Central memory CD8-positive, alpha-beta T cell (primary cell): ENCODE measurements around the gene NSL1.
A peak's percentile ranks its signal among the peaks of the same experiment; 100 is the strongest.
"Not testable (repeated sequence)": the region's sequence is repeated elsewhere in the genome, so short reads cannot be mapped to it uniquely, and the experiment has no call there.

Experiments used
- ATAC-seq: fragments of 150-1000 bp; cut with Tn5 transposase; replicated peaks from 2 replicates; pipeline ENCODE4 v1.10.0; 2022; ENCODE audit warnings: mild to moderate bottlenecking, moderate FRiP score, moderate number of reproducible peaks; ENCODE audit not compliant: poor library complexity, severe bottlenecking; ENCODE audit errors: extremely low read depth
- DNase-seq, 2 donors: peaks; one replicate each; pipeline ENCODE4 v3.0.0; 2021; ENCODE audit warnings: low spot score in 2 of 2
- H3K27ac Mint-ChIP-seq: one replicate; pipeline ENCODE4 v1.8.0; 2022; ENCODE audit warnings: low read depth, mild to moderate bottlenecking, moderate library complexity, mixed read lengths
- H3K27me3 Mint-ChIP-seq: one replicate; pipeline ENCODE4 v1.8.0; 2022; ENCODE audit warnings: mixed read lengths
- H3K36me3 Mint-ChIP-seq: one replicate; pipeline ENCODE4 v1.8.0; 2022; ENCODE audit warnings: mild to moderate bottlenecking, moderate library complexity, mixed read lengths; ENCODE audit not compliant: insufficient read depth
- H3K4me1 Mint-ChIP-seq: one replicate; pipeline ENCODE4 v1.8.0; 2022; ENCODE audit warnings: mixed read lengths
- H3K4me3 Mint-ChIP-seq: one replicate; pipeline ENCODE4 v1.8.0; 2022; ENCODE audit warnings: mild to moderate bottlenecking, moderate library complexity, mixed read lengths
- H3K9me3 Mint-ChIP-seq: one replicate; pipeline ENCODE4 v1.8.0; 2022; ENCODE audit warnings: mixed read lengths

Gene NSL1

DNA sequence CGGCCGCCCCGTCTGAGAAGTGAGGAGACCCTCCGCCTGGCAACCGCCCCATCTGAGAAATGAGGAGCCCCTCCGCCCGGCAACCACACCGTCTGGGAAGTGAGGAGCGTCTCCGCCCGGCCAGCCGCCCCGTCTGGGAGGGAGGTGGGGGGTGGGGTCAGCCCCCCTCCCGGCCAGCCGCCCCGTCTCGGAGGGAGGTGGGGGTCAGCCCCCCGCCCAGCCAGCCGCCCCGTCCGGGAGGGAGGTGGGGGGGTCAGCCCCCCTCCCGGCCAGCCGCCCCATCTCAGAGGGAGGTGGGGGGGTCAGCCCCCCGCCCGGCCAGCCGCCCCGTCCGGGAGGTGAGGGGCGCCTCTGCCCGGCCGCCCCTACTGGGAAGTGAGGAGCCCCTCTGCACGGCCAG lies 12.5 kb downstream of the NSL1 start:
- H3K9me3 Mint-ChIP-seq, H3K4me3 Mint-ChIP-seq, H3K27ac Mint-ChIP-seq, ATAC-seq, DNase-seq, H3K27me3 Mint-ChIP-seq: not testable (repeated sequence)
- Mint-ChIP-seq H3K36me3 (peaks cover 24% of the 10 kb centered on the region), H3K4me1 (peaks cover 14% of the 10 kb centered on the region)

DNA sequence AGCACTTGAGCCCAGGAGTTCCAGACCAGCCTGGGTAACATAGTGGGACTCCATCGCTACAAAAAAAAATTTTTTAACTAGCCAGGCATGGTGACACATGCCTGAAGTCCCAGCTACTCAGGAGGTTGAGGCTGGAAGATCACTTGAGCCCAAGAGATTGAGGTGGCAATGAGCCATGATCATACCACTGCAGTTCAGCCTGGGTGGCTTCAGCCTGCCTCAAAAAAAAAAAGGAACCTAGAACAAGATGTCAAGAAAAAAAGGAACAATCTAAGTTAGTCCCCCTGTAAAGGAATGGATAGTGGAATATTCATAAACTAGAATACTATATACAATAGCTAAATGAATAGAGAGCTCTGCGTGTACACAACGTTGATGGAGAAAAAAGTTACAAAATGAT lies 14.4 kb downstream of the NSL1 start:
- no peak overlapping the region for H3K4me3 Mint-ChIP-seq
- no peak for ATAC-seq
- no peak overlapping the region for H3K27ac Mint-ChIP-seq
- peaks cover 25% of the 10 kb centered on the region for H3K4me1 Mint-ChIP-seq
- no peaks in the 10 kb centered on the region for H3K9me3 Mint-ChIP-seq
- no peak for DNase-seq
- H3K27me3 Mint-ChIP-seq: no peaks in the 10 kb centered on the region
- peaks cover 10% of the 10 kb centered on the region for H3K36me3 Mint-ChIP-seq

DNA sequence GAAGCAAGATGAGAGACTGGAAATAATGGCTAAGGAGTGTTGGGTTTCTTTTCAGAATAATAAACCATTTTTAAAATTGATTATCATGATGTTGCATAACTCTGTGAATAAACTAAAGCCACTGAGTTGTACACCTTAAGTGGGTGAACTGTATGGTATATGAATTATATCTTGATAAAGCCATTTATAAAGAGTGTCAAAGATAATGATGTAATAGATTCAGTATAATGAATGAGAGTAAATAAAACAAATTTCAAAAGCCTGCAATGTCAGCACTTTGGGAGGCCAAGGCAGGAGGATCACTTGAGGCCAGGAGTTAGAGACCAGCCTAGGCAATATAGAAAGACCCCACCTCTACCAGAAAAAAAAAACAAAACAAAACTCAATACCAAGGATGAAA lies 16.3 kb downstream of the NSL1 start:
- ATAC-seq (no peak), DNase-seq (no peak)
- no peaks in the 10 kb centered on the region for H3K27me3 Mint-ChIP-seq
- H3K4me3 Mint-ChIP-seq: no peak overlapping the region
- no peak overlapping the region for H3K27ac Mint-ChIP-seq
- peaks cover under 1% of the 10 kb centered on the region for H3K9me3 Mint-ChIP-seq
- H3K4me1 Mint-ChIP-seq: peaks cover 26% of the 10 kb centered on the region
- peaks cover 11% of the 10 kb centered on the region for H3K36me3 Mint-ChIP-seq

GRCh38 chr1:212774584-212774983 lies 17.0 kb downstream of the NSL1 start:
- Mint-ChIP-seq H3K27me3 (no peaks in the 10 kb centered on the region), H3K27ac (peak overlapping the region; percentile 26), H3K4me1 (peaks cover 32% of the 10 kb centered on the region), H3K4me3 (no peak overlapping the region), H3K9me3 (peaks cover 8% of the 10 kb centered on the region), H3K36me3 (peaks cover 11% of the 10 kb centered on the region)
- no peak for DNase-seq
- no peak for ATAC-seq

DNA sequence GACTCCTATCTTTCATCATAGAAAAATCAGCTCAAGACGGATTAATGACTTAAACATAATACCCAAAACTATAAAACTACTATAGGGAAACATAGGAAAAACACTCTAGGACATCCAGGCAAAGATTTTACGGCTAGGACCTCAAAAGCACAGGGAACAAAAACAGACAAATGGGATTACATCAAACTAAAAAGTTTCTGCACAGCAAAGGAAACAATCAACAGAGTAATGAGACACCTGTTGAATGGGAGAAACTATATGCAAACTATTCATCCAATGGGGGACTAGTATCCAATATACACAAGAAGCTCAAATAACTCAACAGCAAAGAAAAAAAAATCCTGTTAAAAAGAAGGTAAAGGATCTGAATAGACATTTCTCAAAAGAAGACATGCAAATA lies 18.6 kb downstream of the NSL1 start:
- H3K36me3 Mint-ChIP-seq: peaks cover 10% of the 10 kb centered on the region
- no peak for ATAC-seq
- no peaks in the 10 kb centered on the region for H3K27me3 Mint-ChIP-seq
- no peak overlapping the region for H3K27ac Mint-ChIP-seq
- H3K4me1 Mint-ChIP-seq: peaks cover 46% of the 10 kb centered on the region
- no peak overlapping the region for H3K4me3 Mint-ChIP-seq
- no peak for DNase-seq
- H3K9me3 Mint-ChIP-seq: peaks cover 21% of the 10 kb centered on the region

DNA sequence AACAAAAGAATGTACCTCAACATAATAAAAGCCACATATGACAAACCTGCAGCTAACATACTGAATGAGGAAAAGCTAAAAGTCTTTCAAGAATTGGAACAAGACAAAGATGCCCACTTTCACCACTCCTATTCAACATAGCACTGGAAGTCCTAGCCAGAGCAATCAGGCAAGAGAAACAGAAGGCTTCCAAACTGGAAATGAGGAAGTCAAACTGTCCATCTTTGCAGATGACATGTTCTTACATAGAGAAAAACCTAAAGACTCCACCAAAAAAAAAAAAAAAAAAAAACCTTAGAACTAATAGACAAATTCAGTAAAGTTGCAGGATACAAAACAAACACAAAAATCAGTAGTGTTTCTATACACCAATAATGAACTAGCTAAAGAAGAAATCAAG lies 20.2 kb downstream of the NSL1 start:
- ATAC-seq (no peak), DNase-seq (no peak)
- Mint-ChIP-seq H3K27me3 (no peaks in the 10 kb centered on the region), H3K4me3 (no peak overlapping the region), H3K4me1 (peaks cover 58% of the 10 kb centered on the region), H3K9me3 (peaks cover 28% of the 10 kb centered on the region), H3K36me3 (peaks cover 9% of the 10 kb centered on the region), H3K27ac (no peak overlapping the region)

- no peak for ATAC-seq
- H3K4me1 Mint-ChIP-seq: peaks cover 58% of the 10 kb centered on the region
Measured at GRCh38 chr1:212769459-212770167, 22.0 kb downstream of the NSL1 start.

DNA sequence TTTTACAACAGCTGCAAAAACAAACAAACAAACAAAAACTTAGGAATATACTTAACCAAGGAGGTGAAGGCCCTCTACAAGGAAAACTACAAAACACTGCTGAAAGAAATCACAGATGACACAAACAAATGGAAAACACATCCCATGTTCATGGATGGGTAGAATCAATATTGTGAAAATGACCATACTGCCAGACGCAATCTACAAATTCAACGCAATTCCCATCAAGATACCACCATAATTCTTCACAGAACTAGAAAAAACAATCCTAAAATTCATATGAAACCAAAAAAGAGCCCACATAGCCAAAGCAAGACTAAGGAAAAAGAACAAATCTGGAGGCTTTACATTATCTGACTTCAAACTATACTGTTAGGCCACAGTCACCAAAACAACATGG lies 24.8 kb downstream of the NSL1 start:
- peaks cover 14% of the 10 kb centered on the region for H3K36me3 Mint-ChIP-seq
- ATAC-seq, DNase-seq, H3K27me3 Mint-ChIP-seq, H3K4me3 Mint-ChIP-seq: not testable (repeated sequence)
- H3K27ac Mint-ChIP-seq: peak overlapping the region; percentile 62
- H3K4me1 Mint-ChIP-seq: peaks cover 57% of the 10 kb centered on the region
- peaks cover 28% of the 10 kb centered on the region for H3K9me3 Mint-ChIP-seq

More at GRCh38 chr1:212769459-212770167, 22.0 kb downstream of the NSL1 start:
- Mint-ChIP-seq H3K27ac (peak overlapping the region; percentile 67), H3K4me3 (no peak overlapping the region), H3K9me3 (peaks cover 28% of the 10 kb centered on the region), H3K27me3 (no peaks in the 10 kb centered on the region), H3K36me3 (peaks cover 7% of the 10 kb centered on the region)
- DNase-seq: no peak

DNA sequence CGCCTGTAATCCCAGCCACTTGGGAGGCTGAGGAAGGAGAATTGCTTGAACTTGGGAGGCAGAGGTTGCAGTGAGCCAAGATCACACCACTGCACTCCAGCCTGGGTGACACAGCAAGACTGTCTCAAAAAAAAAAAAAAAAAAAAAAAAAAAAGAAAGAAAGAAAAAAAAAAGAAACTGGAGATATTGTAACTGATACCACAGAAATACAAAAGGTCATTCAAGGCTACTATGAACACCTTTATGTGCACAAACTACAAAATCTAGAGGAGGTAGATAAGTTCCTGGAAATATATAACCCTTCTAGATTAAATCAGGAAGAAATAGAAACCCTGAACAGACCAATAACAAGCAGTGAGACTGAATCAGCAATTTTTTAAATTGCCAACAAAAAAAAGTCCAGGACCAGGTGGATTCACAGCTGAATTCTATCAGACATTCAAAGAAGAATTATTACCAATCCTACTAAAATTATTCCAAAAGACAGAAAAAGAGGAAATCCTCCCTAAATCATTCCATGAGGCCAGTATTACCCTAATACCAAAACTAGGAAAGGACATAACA lies 26.8 kb downstream of the NSL1 start:
- H3K27ac Mint-ChIP-seq, ATAC-seq, H3K27me3 Mint-ChIP-seq, DNase-seq, H3K4me3 Mint-ChIP-seq: not testable (repeated sequence)
- Mint-ChIP-seq H3K4me1 (peaks cover 61% of the 10 kb centered on the region), H3K36me3 (peaks cover 14% of the 10 kb centered on the region), H3K9me3 (peaks cover 23% of the 10 kb centered on the region)

- H3K4me1 Mint-ChIP-seq: peaks cover 50% of the 10 kb centered on the region
- H3K9me3 Mint-ChIP-seq: peaks cover 7% of the 10 kb centered on the region
- no peak for ATAC-seq
- peaks cover 14% of the 10 kb centered on the region for H3K36me3 Mint-ChIP-seq
- H3K27ac Mint-ChIP-seq: no peak overlapping the region
- no peaks in the 10 kb centered on the region for H3K27me3 Mint-ChIP-seq
- DNase-seq: no peak
- H3K4me3 Mint-ChIP-seq: no peak overlapping the region
Measured at GRCh38 chr1:212762839-212763238, 28.7 kb downstream of the NSL1 start.

DNA sequence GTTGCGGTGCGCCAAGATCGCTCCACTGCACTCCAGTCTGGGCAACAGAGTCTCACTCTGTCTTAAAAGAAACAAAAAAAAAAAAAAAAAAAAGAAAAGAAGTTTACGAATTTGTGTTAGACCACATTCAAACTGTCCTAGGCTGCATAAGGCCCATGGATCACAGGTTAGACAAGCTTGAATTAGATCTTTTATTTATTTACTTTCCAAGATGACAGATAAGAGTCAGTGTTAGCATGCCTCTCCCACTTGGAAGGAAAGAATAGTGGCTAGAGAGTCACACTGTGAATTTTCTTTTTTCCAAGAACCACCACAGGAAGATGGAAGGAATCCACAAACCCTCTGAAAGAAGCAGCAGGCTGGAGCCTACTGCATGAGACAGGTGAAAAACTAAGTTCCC lies 29.3 kb downstream of the NSL1 start:
- H3K4me1 Mint-ChIP-seq: peaks cover 46% of the 10 kb centered on the region
- ATAC-seq (no peak), DNase-seq (no peak)
- no peak overlapping the region for H3K4me3 Mint-ChIP-seq
- no peaks in the 10 kb centered on the region for H3K27me3 Mint-ChIP-seq
- H3K27ac Mint-ChIP-seq: no peak overlapping the region
- peaks cover 13% of the 10 kb centered on the region for H3K36me3 Mint-ChIP-seq
- H3K9me3 Mint-ChIP-seq: peaks cover 5% of the 10 kb centered on the region

DNA sequence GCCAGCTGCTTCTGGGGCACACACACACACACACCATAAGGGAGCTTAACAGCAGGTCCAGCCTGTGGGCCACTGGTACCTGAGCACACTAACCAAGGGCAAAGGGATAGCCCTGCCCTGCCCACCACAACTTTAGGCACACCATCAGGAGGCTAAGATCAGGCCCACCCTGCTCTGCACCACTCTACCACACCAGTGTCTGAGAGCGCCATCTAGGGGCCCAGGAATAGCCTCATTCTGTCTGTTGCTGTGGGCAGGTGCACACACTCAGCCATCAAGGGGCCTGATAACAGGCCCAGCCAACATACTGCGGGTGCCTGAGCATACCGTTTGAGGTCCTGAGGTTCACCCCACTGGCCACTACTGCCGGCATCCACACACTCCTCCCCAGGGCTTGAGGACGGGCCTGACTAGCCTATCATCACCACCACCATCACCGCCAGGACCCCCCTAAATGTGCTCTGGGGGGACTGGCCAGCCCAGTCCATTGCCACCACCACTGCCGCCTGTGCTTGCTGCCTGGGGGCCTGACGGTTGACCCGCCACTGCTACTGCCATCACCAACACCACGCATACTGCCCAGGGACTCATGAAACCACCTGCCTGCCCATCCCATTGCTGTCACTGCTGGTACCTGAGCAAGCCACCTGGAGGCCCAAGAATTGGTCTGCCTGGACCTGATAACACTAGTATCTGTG lies 31.3 kb downstream of the NSL1 start:
- ATAC-seq (peak; percentile 46), DNase-seq (no peak)
- H3K27ac Mint-ChIP-seq: no peak overlapping the region
- H3K36me3 Mint-ChIP-seq: peaks cover 13% of the 10 kb centered on the region
- H3K4me1 Mint-ChIP-seq: peaks cover 33% of the 10 kb centered on the region
- no peak overlapping the region for H3K4me3 Mint-ChIP-seq
- H3K9me3 Mint-ChIP-seq: no peaks in the 10 kb centered on the region
- no peaks in the 10 kb centered on the region for H3K27me3 Mint-ChIP-seq

DNA sequence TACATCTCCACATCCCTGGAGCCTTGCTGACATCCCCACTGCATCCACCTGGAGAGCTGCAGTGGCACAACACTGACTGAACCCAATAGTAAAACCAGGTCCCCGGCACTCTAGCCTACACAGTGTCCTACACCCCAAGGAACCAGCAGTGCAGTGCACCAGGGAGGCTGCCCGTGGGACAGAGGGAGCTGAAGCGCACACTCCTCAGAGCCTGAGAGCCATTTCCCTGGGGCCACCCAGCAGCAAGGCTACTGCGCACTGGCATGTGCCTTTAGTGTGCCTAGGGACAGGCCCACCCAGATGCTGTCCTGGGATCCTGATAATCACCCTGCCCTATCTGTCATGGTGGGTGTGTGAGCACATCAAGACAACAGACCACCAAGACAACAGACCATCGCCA lies 31.9 kb downstream of the NSL1 start:
- ATAC-seq: no peak
- Mint-ChIP-seq H3K4me3 (no peak overlapping the region), H3K4me1 (peaks cover 34% of the 10 kb centered on the region), H3K27me3 (no peaks in the 10 kb centered on the region), H3K36me3 (peaks cover 13% of the 10 kb centered on the region), H3K27ac (no peak overlapping the region), H3K9me3 (no peaks in the 10 kb centered on the region)
- DNase-seq: no peak
